ENCODE measurements around the gene UTRN. TPM values are rescaled to one million over a fixed set of nuclear protein-coding genes. Genes with fewer than 3 reads are reported as not detected.

UTRN gene
- total RNA-seq, 4 donors from 2014 or later, result 383 to 473 (median 415) TPM

DNA sequence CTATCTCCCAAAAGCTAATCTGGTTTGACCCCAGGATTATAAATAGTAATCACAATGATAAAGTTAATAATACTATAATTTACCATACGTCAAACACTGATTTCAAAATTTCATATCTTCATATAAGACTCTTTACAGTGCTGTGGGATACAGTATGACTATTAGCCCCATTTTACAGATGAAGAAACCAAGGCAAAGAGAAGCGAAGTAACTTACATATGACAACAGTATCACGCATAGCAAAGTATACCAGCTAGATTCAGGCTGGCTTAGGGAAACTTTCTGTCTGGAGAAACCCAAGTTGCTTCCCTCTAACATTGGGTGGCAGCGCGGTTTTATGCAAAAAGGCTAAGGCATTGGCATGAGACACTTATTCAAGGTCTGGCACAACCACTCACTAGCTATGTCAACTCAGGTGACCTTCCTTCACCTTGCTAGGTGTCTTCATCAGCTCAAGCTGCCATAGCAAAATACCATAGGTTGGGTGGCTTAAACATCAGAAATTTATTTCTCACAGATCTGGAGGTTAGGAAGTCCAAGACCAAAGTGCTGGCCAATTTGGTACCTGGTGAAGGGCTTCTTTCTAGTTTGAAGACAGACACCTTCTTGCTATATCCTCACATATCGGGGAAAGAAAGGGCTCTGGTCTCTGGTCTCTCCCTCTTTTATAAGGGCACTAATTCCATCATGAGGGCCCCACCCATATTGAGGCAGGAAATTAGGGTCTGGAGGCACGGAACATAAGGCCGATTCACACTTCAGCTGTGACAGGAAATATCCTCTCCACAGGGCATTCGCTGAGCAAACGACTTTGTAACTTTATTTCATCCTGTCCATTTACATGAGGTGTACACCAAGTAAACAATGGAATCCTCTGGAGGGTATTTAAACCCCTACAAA is 22.4 kb upstream of the UTRN start:
- H3K4me1 ChIP-seq, result peaks cover 28% of the 10 kb centered on the region in 2 donors
- no peaks in the 10 kb centered on the region for H3K36me3 ChIP-seq
- no peak for DNase-seq
- 93 to 94% methylated on average over 10 of the region's 10 CpGs for WGBS, 2 donors
- intact Hi-C loops (cut with DNase I), result no loop called here
- no peak overlapping the region for H3K4me3 ChIP-seq (replicated peaks in 1 of 3)
- no peaks in the 10 kb centered on the region for H3K27me3 ChIP-seq
- H3K9me3 ChIP-seq, result no peaks in the 10 kb centered on the region
- TF ChIP-seq POLR2A (IDR thresholded peaks at IDR 0.05), result no peak
- H3K27ac ChIP-seq, result no peak overlapping the region

DNA sequence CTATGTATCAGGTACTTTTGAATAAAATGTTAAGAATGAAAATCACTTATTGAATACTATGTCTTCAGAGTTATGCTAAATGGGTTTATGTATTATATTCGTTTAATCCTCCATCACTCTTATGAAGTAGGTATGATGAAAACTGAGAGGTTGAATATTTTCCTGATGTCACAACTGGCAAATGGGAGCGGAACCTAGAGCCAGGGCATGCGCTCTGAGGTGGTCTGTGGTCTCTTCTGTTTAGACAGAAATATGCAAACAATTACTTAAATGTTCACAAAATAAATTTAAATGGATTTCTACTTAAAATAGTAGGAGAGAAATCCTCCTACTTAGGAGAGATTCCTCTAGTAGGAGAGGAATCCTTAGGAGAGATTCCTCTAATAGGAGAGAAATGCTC is 21.3 kb upstream of the UTRN start:
- 95 to 98% methylated on average over 3 of the region's 3 CpGs for WGBS, 2 donors
- H3K4me1 ChIP-seq, result peaks cover 28% of the 10 kb centered on the region in 2 donors
- H3K27me3 ChIP-seq, result no peaks in the 10 kb centered on the region
- intact Hi-C loops (cut with DNase I), result no loop called here
- TF ChIP-seq, protein P1, sequence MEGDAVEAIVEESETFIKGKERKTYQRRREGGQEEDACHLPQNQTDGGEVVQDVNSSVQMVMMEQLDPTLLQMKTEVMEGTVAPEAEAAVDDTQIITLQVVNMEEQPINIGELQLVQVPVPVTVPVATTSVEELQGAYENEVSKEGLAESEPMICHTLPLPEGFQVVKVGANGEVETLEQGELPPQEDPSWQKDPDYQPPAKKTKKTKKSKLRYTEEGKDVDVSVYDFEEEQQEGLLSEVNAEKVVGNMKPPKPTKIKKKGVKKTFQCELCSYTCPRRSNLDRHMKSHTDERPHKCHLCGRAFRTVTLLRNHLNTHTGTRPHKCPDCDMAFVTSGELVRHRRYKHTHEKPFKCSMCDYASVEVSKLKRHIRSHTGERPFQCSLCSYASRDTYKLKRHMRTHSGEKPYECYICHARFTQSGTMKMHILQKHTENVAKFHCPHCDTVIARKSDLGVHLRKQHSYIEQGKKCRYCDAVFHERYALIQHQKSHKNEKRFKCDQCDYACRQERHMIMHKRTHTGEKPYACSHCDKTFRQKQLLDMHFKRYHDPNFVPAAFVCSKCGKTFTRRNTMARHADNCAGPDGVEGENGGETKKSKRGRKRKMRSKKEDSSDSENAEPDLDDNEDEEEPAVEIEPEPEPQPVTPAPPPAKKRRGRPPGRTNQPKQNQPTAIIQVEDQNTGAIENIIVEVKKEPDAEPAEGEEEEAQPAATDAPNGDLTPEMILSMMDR (IDR thresholded peaks at IDR 0.05), result no peak
- H3K27ac ChIP-seq, result peak overlapping the region; percentile 72 to 74 (median 73)
- H3K9me3 ChIP-seq, result no peaks in the 10 kb centered on the region
- no peak overlapping the region for H3K4me3 ChIP-seq (replicated peaks in 1 of 3)
- DNase-seq, result no peak
- no peaks in the 10 kb centered on the region for H3K36me3 ChIP-seq

DNA sequence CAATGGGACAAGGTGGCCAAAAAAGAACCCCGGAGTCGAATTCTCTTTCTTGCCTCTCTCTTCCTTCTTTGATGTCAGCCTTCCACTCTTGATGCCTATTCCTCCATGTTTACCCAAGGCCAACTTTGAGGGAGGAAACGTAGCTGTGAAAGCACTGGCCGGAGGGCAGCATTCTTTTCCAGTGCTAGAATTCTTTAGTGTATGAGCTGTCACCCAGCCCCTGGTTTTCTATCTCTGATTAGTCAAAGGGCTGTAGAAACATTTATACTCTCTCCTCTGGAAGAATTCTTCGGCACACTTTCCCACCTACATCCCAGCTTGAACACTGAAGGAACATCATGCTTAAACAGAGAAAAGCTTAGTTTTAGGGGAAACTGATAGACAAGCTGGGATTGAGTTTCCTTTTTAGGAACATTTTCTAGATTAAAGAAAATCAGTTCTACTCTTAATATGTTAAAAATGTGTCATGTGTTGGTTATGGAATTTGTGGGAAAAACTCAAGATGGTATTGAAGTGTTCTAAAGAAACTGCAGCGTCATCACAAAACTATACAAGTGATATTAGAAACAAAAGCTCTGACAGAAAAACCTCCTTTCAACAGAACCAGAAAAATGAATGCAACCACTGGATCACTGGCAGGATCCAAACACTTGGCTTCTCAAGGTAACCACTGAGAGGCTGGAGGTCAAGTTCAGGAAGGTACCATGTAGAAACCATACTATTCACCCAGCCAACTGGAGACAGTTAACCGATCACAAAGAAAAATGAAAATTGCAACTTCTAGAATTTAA is 20.7 kb upstream of the UTRN start:
- intact Hi-C loops (cut with DNase I), result no loop called here

DNA sequence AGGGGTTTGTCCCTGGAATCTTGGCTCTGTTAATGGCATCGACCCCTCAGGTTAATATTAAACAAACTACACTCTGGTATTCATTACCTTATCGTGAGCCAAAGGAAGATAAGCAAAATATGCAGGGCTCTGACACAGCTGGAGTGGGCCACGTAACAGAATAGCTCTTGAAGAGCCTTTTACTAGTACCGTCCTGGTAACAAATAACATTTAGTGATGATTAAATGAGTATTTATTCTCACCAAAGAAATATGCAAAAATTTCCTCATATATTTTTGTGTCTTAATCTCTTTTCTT is 20.1 kb upstream of the UTRN start:
- H3K4me3 ChIP-seq (replicated peaks in 1 of 3), result no peak overlapping the region
- H3K27me3 ChIP-seq, result no peaks in the 10 kb centered on the region
- peaks cover 28% of the 10 kb centered on the region in 2 donors for H3K4me1 ChIP-seq
- H3K27ac ChIP-seq, result peak overlapping the region; percentile 72 to 74 (median 73)
- intact Hi-C loops (cut with DNase I), result no loop called here
- TF ChIP-seq, protein P1 (IDR thresholded peaks at IDR 0.05), result no peak
- TF ChIP-seq POLR2A (IDR thresholded peaks at IDR 0.05), result no peak
- no peaks in the 10 kb centered on the region for H3K36me3 ChIP-seq
- no peaks in the 10 kb centered on the region for H3K9me3 ChIP-seq
- DNase-seq, result no peak
- WGBS, 2 donors, result 77 to 85% methylated on average over 4 of the region's 4 CpGs

More for the DNA sequence above, 20.7 kb upstream of the UTRN start:
- H3K36me3 ChIP-seq, result no peaks in the 10 kb centered on the region
- no peaks in the 10 kb centered on the region for H3K9me3 ChIP-seq
- TF ChIP-seq POLR2A (IDR thresholded peaks at IDR 0.05), result no peak
- TF ChIP-seq, protein P1 (IDR thresholded peaks at IDR 0.05), result no peak
- H3K27me3 ChIP-seq, result no peaks in the 10 kb centered on the region
- peak; percentile 42 to 45 for DNase-seq
- 49% methylated on average over 7 of the region's 7 CpGs for WGBS, 2 donors
- H3K27ac ChIP-seq, result peak overlapping the region; percentile 72 to 74 (median 73)
- H3K4me3 ChIP-seq (replicated peaks in 1 of 3), result no peak overlapping the region
- peaks cover 28% of the 10 kb centered on the region in 2 donors for H3K4me1 ChIP-seq

DNA sequence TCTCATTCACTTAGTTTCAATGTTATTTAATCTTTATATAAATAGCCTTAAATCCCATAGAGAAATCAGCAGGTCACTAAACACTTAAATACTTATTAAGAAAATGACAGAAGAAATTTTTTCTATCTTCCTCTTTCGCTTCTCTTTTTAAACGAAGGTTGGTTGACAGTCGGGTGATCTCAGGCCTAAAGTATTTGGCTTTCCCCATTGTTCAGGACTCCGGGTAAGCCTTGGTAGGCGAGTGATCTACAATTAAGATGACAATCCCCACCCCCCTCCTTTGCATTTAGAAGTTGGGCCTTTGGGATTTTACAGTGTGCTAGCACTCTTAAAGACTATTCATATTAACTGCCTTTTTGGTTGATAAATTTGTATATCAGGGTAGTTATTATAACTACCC is 19.7 kb upstream of the UTRN start:
- 58 to 80% methylated on average over 5 of the region's 5 CpGs for WGBS, 2 donors
- TF ChIP-seq POLR2A (IDR thresholded peaks at IDR 0.05), result no peak
- TF ChIP-seq, protein P1 (IDR thresholded peaks at IDR 0.05), result no peak
- H3K27ac ChIP-seq, result peak overlapping the region; percentile 72 to 74 (median 73)

More for the DNA sequence above, 19.7 kb upstream of the UTRN start:
- Histone ChIP-seq H3K36me3 (no peaks in the 10 kb centered on the region), H3K4me1 (peaks cover 28% of the 10 kb centered on the region in 2 donors), H3K27me3 (no peaks in the 10 kb centered on the region), H3K4me3 (replicated peaks in 1 of 3) (no peak overlapping the region), H3K9me3 (no peaks in the 10 kb centered on the region)
- intact Hi-C loops (cut with DNase I), result no loop called here
- no peak for DNase-seq

Data from thyroid gland (tissue), 4 donors.